ENCODE data around the gene SDC4. TPM values are rescaled to one million over a fixed set of nuclear protein-coding genes. Genes with fewer than 3 reads are reported as not detected.

SDC4 gene
- total RNA-seq, 1 donor from 2014 or later: 67.2 TPM

DNA sequence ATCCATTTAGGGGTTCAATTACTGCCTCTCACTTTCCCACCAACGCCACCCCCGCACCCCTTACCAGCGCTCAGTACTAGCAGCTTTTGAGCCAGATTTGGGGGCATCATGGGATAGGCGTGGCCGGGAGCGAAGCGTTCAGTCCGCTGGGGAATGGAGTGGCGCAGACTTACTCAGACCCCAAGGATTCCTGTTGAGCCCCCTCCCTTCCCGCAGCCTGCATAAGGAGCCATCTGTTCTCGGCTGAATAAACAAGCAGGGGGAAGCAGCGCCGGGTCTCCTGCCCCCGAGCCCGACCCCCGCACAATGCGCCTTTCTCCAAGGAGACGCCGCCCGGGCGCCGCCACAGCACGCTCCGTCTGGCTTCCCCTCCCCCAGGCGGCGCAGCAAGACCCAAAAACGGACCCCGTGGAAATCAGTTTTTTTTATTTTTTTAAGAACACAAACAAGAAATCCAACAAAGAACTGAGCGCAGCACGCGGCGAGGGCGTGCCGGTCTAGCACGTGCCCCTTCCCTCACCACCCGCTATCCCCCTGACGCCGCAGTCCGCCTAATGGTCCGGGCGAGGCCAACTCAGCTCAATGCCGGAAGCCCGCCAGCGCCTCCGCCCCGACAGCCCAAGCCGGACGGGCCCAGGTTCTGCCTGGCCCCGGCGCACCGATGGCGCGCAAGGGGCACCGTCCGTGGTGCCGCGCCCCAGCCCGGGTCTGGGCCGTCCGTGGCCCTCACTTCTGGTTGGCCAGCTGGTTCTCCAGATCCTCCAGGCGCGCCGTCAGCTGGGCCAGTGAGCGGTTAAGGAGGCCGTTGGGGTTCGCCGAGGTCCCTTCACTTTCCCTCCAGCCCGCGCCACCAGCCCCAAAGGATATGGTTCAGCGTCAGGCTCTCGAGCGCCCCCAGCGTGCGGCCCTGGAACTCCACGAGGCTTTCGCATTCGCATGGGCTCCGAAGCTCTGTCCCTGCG, 54.9 kb downstream of the SDC4 start:
- peak overlapping the region; percentile 51 for H3K27ac Mint-ChIP-seq

DNA sequence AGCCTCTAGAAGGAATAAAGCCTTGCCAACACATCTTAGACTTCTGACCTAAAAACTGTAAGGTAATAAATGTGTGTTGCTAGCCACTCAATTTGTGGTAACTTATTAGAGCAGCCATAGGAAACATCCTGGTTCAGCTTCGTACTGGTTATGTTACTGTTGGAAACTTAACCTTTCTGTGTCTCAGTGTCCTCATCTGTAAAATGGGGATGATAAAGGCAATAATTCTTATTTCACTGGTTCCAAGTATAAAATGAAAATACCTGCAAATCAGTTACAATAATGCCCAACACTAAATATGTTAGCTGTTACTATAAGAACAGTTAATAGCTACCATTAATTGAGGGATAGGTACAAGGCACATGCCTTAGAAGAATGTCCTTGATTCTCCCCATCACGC, 55.9 kb downstream of the SDC4 start:
- TF ChIP-seq, protein P1, sequence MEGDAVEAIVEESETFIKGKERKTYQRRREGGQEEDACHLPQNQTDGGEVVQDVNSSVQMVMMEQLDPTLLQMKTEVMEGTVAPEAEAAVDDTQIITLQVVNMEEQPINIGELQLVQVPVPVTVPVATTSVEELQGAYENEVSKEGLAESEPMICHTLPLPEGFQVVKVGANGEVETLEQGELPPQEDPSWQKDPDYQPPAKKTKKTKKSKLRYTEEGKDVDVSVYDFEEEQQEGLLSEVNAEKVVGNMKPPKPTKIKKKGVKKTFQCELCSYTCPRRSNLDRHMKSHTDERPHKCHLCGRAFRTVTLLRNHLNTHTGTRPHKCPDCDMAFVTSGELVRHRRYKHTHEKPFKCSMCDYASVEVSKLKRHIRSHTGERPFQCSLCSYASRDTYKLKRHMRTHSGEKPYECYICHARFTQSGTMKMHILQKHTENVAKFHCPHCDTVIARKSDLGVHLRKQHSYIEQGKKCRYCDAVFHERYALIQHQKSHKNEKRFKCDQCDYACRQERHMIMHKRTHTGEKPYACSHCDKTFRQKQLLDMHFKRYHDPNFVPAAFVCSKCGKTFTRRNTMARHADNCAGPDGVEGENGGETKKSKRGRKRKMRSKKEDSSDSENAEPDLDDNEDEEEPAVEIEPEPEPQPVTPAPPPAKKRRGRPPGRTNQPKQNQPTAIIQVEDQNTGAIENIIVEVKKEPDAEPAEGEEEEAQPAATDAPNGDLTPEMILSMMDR (conservative IDR thresholded peaks at IDR 0.05): no peak
- H3K4me3 Mint-ChIP-seq: peak overlapping the region; percentile 84

More for the DNA sequence above, 54.9 kb downstream of the SDC4 start:
- Mint-ChIP-seq H3K4me1 (ENCODE audit: unreplicated experiment) (peaks cover 15% of the 10 kb centered on the region), H3K27me3 (peaks cover 48% of the 10 kb centered on the region), H3K36me3 (no peaks in the 10 kb centered on the region), H3K4me3 (peak overlapping the region; percentile 84), H3K9me3 (no peaks in the 10 kb centered on the region)
- TF ChIP-seq, protein P1 (conservative IDR thresholded peaks at IDR 0.05): peak; percentile 95
- DNase-seq (ENCODE audit: extremely low spot score, unreplicated experiment): peak; percentile 91

DNA sequence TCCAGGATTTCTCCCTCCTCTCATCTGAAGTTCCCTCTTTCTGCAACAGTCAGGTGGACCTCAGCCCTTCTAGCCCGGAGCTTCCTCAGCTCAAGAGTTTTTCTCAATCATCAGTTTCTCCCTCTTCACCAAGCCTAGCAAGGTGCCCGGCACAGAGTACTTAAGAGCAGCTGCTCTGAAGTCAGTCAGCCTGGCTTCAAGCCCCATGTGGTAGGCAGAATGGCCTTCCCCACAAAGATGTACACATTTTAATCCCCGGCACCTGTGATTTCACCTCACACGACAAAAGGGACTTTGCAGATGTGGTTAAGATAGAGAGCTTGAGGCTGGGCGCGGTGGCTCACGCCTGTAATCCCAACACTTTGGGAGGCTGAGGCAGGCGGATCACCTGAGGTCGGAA, 56.7 kb downstream of the SDC4 start:
- no peak overlapping the region for H3K27ac Mint-ChIP-seq
- H3K27me3 Mint-ChIP-seq: peaks cover 49% of the 10 kb centered on the region
- peaks cover 15% of the 10 kb centered on the region for H3K4me1 Mint-ChIP-seq (ENCODE audit: unreplicated experiment)
- TF ChIP-seq, protein P1 (conservative IDR thresholded peaks at IDR 0.05): no peak
- peak overlapping the region; percentile 38 for H3K4me3 Mint-ChIP-seq
- no peaks in the 10 kb centered on the region for H3K36me3 Mint-ChIP-seq
- H3K9me3 Mint-ChIP-seq: no peaks in the 10 kb centered on the region
- DNase-seq (ENCODE audit: extremely low spot score, unreplicated experiment): no peak

More for the DNA sequence above, 55.9 kb downstream of the SDC4 start:
- peaks cover 15% of the 10 kb centered on the region for H3K4me1 Mint-ChIP-seq (ENCODE audit: unreplicated experiment)
- H3K36me3 Mint-ChIP-seq: no peaks in the 10 kb centered on the region
- H3K27ac Mint-ChIP-seq: no peak overlapping the region
- peaks cover 49% of the 10 kb centered on the region for H3K27me3 Mint-ChIP-seq
- H3K9me3 Mint-ChIP-seq: no peaks in the 10 kb centered on the region
- no peak for DNase-seq (ENCODE audit: extremely low spot score, unreplicated experiment)

DNA sequence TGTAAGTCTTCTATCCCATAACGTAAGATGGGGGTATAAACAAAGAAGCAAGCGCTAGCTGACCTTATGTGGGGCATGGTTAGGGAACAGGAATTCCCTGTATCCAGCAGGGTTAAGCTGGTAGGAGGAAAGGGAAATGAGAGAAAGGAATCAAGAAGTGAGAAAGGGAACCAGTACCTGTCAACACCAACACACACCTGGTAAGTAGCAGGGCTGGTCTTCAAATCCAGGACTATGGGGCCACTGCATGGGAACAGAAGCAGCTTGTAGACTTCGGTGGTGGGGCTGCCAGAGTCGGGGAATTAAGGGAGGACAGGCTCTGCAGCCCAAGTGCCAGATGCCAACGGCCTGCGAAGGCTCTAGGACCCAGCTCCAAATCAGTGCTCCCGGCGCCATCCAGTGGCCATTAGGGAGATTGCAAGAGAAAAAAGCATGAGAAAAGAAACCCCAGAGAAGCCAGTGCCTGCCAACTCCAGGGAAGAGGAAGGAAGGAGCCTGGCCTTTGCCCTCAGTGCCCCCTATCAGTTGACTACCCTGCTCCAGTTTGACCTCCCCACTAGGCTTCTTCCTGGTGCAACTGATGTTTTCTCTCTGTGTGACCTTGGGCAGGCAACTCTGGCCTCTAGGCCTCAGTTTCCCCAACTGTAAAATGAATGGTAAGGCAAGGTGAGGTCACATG, 57.4 kb downstream of the SDC4 start:
- TF ChIP-seq, protein P1 (conservative IDR thresholded peaks at IDR 0.05): peak; percentile 89
- Mint-ChIP-seq H3K4me1 (ENCODE audit: unreplicated experiment) (peaks cover 15% of the 10 kb centered on the region), H3K36me3 (no peaks in the 10 kb centered on the region), H3K4me3 (peak overlapping the region; percentile 38), H3K27me3 (peaks cover 49% of the 10 kb centered on the region), H3K27ac (peak overlapping the region; percentile 27), H3K9me3 (no peaks in the 10 kb centered on the region)
- DNase-seq (ENCODE audit: extremely low spot score, unreplicated experiment): peak; percentile 84

DNA sequence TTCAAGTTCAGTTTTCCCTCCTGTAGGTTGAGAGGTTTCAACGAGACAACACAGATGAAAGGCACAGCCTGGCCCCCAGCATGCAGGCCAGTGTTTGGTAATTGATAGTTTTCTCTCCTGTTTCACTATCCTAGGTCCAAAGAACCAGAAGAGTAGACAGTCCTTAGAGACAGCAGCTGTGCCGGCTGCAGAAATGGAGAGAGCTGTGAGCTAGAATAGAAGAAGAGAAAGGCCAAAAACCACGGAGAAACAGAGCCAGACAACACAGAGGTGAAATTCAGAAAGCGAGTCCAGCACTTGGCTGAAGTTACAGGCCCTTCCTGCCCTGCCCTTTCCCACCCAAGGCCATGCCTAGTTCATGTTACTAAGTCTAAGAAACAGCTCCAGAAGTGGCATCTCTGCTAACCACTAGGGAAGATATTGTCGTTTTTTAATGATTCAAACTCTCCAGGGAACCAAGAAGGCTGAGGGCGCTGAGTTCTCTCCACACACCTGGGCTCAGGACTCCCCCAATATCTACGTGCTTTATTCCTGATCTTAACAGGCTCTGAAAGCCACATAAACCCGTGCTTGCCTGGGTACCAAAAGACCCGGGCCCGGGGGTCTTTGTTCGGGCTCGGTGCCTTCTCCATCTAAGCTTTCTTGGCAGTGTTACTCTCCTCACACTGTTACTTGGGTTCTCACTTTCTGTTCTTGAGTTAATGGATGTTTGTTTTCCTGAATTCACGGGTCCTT, 58.1 kb downstream of the SDC4 start:
- Mint-ChIP-seq H3K4me3 (no peak overlapping the region), H3K27ac (no peak overlapping the region), H3K4me1 (ENCODE audit: unreplicated experiment) (peaks cover 15% of the 10 kb centered on the region), H3K27me3 (peaks cover 49% of the 10 kb centered on the region), H3K36me3 (no peaks in the 10 kb centered on the region), H3K9me3 (no peaks in the 10 kb centered on the region)
- no peak for DNase-seq (ENCODE audit: extremely low spot score, unreplicated experiment)
- TF ChIP-seq, protein P1 (conservative IDR thresholded peaks at IDR 0.05): no peak
